NCI-H146 (cell line): ENCODE results near the gene ATG10.
A peak's percentile ranks its signal among the peaks of the same experiment; 100 is the strongest.

ENCODE experiments used
- DNase-seq: peaks from one replicate; lab custom pipeline; 2025; lab: John Stamatoyannopoulos, UW

ATG10 gene

DNA sequence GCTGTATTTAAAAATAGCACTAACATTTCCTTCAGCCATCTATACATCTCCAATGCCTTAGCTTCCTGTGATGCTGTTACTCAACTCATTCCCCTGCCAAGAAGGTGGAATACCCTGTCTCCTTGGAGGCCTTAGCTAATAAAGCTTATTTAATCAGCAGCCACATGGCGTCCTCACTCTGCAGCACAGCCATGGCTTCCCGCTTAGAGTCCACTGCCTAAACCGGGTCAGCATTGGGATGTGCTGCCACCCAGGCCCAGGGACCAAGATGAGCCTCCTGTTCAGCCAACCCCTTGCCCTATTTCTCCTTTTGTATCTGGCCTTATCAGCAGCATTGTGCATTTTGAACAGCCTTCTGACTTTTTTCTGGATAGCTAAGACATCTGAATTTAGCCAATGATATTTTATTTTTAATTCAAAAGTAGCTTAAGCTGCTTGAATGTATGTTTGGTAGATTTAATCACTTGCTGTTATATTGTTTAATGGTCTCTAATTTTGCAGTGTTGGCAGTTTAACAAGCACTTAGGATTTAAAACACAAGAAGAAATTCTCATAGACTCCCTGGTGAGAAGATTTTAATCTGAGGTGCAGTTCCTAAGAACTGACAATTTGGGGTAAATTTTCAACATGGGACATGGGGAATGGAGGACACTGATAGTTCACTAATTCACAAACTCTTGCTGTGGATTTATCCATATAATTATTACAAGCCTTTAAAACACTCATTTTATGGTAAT is 193.3 kb downstream of the ATG10 start:
- DNase-seq: peak; percentile 9

DNA sequence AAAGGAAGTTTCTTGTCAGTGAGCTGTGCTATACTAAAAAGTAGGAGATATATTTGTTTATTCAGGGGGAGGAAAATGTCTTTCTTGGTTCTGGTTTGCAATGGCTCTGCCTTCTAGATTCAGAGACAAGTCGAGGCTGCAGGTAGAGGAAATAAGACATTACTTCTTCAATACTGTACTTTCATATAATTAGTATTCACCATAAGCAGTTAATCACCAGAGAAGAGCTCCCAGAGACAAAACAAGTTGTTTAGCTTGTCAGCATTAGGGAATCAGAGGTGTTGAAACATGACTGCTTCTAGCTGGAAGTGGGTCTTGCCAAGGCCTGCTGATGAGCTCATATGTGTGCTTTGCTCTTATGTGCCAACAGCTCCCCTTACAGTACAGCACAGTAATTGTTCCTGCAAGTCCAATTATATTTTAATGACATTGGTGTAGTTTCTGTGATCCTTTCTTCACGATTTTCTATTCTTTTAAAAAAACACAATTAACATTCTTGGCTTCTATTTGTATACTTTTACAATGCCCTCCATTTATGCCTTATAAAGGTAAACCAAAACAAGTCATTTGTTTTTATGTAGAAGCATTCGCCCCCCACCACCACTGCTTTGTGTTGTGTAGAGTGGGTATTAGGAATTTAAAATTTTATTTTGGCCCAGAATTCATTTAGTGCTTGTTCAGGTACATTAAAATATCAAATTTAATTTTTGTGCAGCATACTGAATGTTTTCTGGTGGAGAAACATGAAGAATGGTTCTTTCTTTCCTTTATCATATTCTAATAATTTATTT is 194.1 kb downstream of the ATG10 start:
- DNase-seq: peak; percentile 79

- no peak for DNase-seq
These were observed 195.6 kb downstream of the ATG10 start for GRCh38 chr5:82167372-82167935.

- DNase-seq: no peak
These were observed 196.5 kb downstream of the ATG10 start for GRCh38 chr5:82168294-82168693.

GRCh38 chr5:82169892-82170291 is 198.1 kb downstream of the ATG10 start:
- no peak for DNase-seq

- DNase-seq: peak; percentile 66
These were observed 202.5 kb downstream of the ATG10 start for GRCh38 chr5:82174128-82174918.

- DNase-seq: no peak
These were observed 203.0 kb downstream of the ATG10 start for GRCh38 chr5:82174919-82175219.

DNA sequence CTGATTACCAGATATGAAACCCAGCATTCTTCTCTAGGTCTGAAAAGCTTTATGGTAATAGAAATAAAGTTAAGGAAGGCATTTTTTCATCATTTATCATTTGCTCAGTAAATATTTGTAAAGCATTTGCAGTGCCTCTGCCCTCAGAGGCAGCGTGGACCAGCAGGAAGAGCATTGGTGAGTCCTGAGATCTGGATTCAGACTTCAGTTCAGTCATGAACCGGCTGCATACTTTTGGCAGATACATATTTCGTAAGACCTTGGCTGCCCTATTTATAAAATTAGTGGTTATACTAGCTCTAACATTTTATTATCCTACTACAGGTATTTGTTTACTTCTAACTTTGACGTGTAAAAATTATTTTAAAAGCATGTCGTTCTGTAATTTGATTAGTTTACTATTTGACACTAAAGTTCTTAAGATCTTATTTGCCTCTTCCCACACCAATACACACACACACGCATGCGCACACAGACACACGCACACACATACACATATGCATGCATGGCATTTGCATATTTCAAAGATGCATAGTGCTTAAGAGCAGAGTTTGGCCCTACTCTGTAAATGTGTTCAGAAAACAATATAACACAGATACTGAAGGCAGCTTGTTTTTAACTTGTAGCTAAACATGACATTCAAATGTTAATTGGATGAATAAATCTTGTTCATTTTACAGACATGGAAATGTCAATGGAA is 204.4 kb downstream of the ATG10 start:
- no peak for DNase-seq

GRCh38 chr5:82178378-82178777 is 206.6 kb downstream of the ATG10 start:
- DNase-seq: no peak

DNA sequence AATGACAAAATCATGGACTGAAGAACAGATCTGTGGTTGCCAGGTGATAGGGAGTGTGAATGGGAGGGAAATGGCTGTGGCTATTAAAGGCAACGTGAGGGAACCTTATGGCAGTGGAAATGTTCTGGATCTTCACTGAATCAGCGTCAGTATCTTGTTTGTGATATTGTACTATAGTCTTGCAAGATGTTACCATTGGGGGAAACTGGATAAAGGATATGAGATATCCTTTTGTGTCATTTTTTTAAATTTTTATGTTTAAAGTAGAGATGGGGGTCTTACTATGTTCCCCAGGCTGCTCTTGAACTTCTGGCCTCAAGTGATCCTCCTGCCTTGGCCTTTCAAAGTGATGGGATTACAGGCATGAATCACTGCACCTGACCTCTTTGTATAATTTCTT is 210.8 kb downstream of the ATG10 start:
- no peak for DNase-seq

GRCh38 chr5:82183828-82184227 is 212.0 kb downstream of the ATG10 start:
- no peak for DNase-seq

DNA sequence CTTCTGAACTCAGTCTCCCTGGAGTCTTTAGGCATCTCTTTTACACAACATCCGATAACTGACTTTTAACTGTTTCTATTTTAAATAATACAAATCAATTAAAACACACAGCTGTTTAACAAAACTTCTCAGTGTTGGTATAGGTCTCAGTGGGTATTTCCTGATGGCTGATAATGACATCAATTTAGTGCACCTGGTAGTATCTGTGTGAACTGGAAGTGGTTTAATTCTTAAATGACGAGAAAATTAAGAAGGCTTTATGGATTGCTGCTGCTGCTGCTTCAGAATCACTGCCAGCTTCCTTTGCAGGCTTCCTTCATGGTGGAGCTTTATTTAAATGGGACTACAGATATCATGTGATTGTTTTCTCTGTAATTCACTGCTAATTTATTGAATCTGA is 214.0 kb downstream of the ATG10 start:
- peak; percentile 36 for DNase-seq

DNA sequence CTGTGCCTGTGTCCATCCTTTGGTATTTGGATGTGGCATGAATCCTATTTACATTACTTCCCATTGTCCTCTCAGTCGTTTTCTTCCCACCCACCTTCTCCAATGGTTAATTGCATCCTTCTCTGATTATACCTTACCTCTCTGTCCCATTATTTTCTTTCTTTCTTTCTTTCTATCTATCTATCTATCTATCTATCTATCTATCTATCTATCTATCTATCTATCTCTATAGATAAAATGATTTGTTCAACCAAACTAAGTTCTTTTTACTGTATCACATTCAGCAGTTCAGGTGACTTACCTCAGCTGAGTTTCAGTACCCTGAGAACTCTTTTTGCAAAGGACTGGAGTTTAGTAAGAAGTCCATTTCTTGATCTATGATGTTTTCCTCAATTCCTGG is 225.7 kb downstream of the ATG10 start:
- no peak for DNase-seq

- no peak for DNase-seq
These were observed 232.7 kb downstream of the ATG10 start for GRCh38 chr5:82204567-82204966.

DNA sequence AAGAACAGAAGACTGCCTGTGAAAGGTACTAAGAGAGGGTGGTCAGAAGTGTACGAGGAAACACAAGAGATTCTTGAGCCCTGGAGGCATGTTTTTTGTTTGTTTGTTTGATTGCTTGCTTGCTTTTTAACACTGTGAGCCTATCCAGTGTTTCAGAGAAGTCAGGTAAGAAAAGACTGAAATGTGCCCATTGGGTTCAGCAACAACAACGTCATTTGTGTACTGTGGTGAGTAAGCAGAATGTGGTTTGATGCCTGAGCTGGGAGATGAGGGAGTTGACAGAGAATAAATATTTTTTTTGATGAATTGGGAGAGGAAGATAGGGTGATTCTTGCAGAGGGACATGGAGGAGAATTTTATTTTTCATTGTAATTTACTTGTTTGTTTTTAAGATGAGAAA is 233.2 kb downstream of the ATG10 start:
- DNase-seq: no peak

DNA sequence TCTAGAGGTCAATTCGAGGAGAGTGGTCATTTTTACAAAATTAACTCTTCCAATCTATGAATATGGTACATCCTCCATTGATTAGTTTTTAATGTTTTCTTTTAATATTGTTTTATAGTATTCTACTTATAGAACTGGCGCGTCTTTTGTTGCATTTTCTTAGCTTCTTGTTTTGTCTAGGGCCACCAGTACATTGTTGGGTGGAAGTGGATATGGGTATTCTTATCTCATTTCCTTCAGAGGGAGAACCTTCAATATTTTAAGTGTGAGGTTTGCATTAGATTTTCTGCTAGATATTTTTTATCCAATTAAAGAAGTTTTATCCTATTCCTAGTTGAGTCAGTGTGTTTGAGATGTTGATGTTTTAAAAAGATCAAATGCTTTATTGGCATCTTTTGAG is 236.5 kb downstream of the ATG10 start:
- DNase-seq: no peak

- DNase-seq: no peak
These were observed 240.2 kb downstream of the ATG10 start for GRCh38 chr5:82211855-82212572.

GRCh38 chr5:82217917-82218316 is 246.1 kb downstream of the ATG10 start:
- no peak for DNase-seq

DNA sequence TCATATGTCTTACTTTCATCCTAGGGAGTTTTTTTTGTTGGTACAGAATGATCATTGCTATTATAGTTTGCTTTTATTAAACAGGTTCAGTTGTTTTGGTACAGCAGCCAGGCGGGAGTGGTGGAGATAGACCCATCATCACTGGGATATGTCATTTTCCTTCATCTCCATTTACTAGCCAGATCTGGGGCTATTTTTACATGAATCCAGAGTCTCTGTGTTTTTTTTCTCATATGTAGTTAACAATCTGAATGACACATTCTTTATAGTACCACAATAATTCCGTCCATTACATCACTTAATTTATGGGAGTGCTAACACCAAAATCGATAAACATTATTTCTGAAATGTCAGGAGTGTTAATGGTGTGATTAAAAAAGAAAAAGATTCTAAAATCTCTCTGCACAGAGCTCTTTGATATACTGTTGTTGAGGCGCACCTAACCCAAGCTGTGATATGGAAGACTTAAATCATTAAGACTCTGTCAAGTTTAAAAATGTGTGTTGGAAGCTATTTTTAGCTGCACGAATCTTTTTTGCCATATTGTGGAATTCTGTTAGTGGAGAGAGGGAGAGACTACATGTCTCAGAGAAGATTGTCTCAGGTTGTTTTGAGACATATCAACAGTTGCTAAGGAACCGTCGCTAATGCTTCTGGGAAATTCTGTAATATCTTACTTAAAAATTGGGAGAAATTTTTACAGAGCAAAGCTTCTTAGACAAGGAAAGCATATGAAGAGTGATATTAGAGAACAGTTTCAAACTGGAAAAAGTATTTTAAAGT is 246.7 kb downstream of the ATG10 start:
- DNase-seq: peak; percentile 7

- no peak for DNase-seq
These were observed 249.2 kb downstream of the ATG10 start for GRCh38 chr5:82221020-82221419.
